HG03442 (cell line): ENCODE measurements around the gene C16orf90.
"Not testable (repeated sequence)": the region's sequence is repeated elsewhere in the genome, so short reads cannot be mapped to it uniquely, and the experiment has no call there.

Experiments
- ATAC-seq: cut with Tn5 transposase; IDR thresholded peaks from one replicate; pipeline ENCODE4 v1.9.1; 2021; ENCODE audit warnings: mild to moderate bottlenecking, moderate library complexity; ENCODE audit not compliant: unreplicated experiment

Gene C16orf90

GRCh38 chr16:3485097-3485745 is 10.1 kb downstream of the C16orf90 start:
- ATAC-seq: no peak

GRCh38 chr16:3484318-3485096 is 10.8 kb downstream of the C16orf90 start:
- ATAC-seq: no peak

GRCh38 chr16:3482659-3483241 is 12.5 kb downstream of the C16orf90 start:
- ATAC-seq: no peak

- ATAC-seq: no peak
Observed at GRCh38 chr16:3481696-3482658, 13.3 kb downstream of the C16orf90 start.

- no peak for ATAC-seq
Observed at GRCh38 chr16:3480901-3481695, 14.2 kb downstream of the C16orf90 start.

- ATAC-seq: no peak
Observed at GRCh38 chr16:3479654-3480216, 15.6 kb downstream of the C16orf90 start.

- ATAC-seq: no peak
Observed at GRCh38 chr16:3478242-3478925, 16.9 kb downstream of the C16orf90 start.

- ATAC-seq: no peak
Observed at GRCh38 chr16:3476409-3476808, 18.9 kb downstream of the C16orf90 start.

GRCh38 chr16:3475604-3476375 is 19.5 kb downstream of the C16orf90 start:
- no peak for ATAC-seq

- not testable (repeated sequence) for ATAC-seq
Observed at GRCh38 chr16:3474870-3475269, 20.4 kb downstream of the C16orf90 start.

GRCh38 chr16:3474136-3474779 is 21.0 kb downstream of the C16orf90 start:
- no peak for ATAC-seq

- ATAC-seq: not testable (repeated sequence)
Observed at GRCh38 chr16:3473596-3473943, 21.7 kb downstream of the C16orf90 start.

- ATAC-seq: no peak
Observed at GRCh38 chr16:3472878-3473595, 22.3 kb downstream of the C16orf90 start.

GRCh38 chr16:3471518-3472176 is 23.6 kb downstream of the C16orf90 start:
- no peak for ATAC-seq

GRCh38 chr16:3470723-3471122 is 24.6 kb downstream of the C16orf90 start:
- no peak for ATAC-seq

- no peak for ATAC-seq
Observed at GRCh38 chr16:3469736-3470135, 25.6 kb downstream of the C16orf90 start.

- ATAC-seq: no peak
Observed at GRCh38 chr16:3468501-3468900, 26.8 kb downstream of the C16orf90 start.
